ENCODE measurements around the gene SMKR1. TPM values are rescaled to one million over a fixed set of nuclear protein-coding genes. Genes with fewer than 3 reads are reported as not detected.
A peak's percentile ranks its signal among the peaks of the same experiment; 100 is the strongest.
"Not testable (repeated sequence)": the region's sequence is repeated elsewhere in the genome, so short reads cannot be mapped to it uniquely, and the experiment has no call there.

SMKR1 gene
- total RNA-seq, 1 donor from 2014 or later, result not detected

- not testable (repeated sequence) for DNase-seq (ENCODE audit: low spot score)
These were observed 21.0 kb upstream of the SMKR1 start for GRCh38 chr7:129481376-129481775.

- DNase-seq (ENCODE audit: low spot score), result no peak
These were observed 19.6 kb upstream of the SMKR1 start for GRCh38 chr7:129482781-129483180.

GRCh38 chr7:129489491-129489890 lies 12.8 kb upstream of the SMKR1 start:
- DNase-seq (ENCODE audit: low spot score), result no peak

- DNase-seq (ENCODE audit: low spot score), result no peak
These were observed 9.9 kb upstream of the SMKR1 start for GRCh38 chr7:129492391-129492790.

GRCh38 chr7:129493555-129493954 lies 8.8 kb upstream of the SMKR1 start:
- DNase-seq (ENCODE audit: low spot score), result no peak

GRCh38 chr7:129494041-129494440 lies 8.3 kb upstream of the SMKR1 start:
- no peak for DNase-seq (ENCODE audit: low spot score)

- DNase-seq (ENCODE audit: low spot score), result no peak
These were observed 6.3 kb upstream of the SMKR1 start for GRCh38 chr7:129495987-129496386.

- DNase-seq (ENCODE audit: low spot score), result no peak
These were observed 5.7 kb upstream of the SMKR1 start for GRCh38 chr7:129496653-129497052.

GRCh38 chr7:129497156-129497555 lies 5.2 kb upstream of the SMKR1 start:
- peak; percentile 55 for DNase-seq (ENCODE audit: low spot score)

- DNase-seq (ENCODE audit: low spot score), result peak; percentile 71
These were observed 4.3 kb upstream of the SMKR1 start for GRCh38 chr7:129498021-129498420.

- no peak for DNase-seq (ENCODE audit: low spot score)
These were observed 2.3 kb upstream of the SMKR1 start for GRCh38 chr7:129499999-129500398.

GRCh38 chr7:129502708-129503685 lies 666 bp downstream of the SMKR1 start:
- peak; percentile 83 for DNase-seq (ENCODE audit: low spot score)

GRCh38 chr7:129503725-129504124 lies 1.4 kb downstream of the SMKR1 start:
- peak; percentile 62 for DNase-seq (ENCODE audit: low spot score)

GRCh38 chr7:129512192-129512591 lies 9.9 kb downstream of the SMKR1 start:
- peak; percentile 86 for DNase-seq (ENCODE audit: low spot score)

- peak; percentile 83 for DNase-seq (ENCODE audit: low spot score)
These were observed 11.2 kb downstream of the SMKR1 start for GRCh38 chr7:129513546-129513945.

GRCh38 chr7:129514683-129515082 lies 12.4 kb downstream of the SMKR1 start:
- no peak for DNase-seq (ENCODE audit: low spot score)

- DNase-seq (ENCODE audit: low spot score), result no peak
These were observed 13.1 kb downstream of the SMKR1 start for GRCh38 chr7:129515381-129515780.

- DNase-seq (ENCODE audit: low spot score), result no peak
These were observed 15.6 kb downstream of the SMKR1 start for GRCh38 chr7:129517931-129518330.

GRCh38 chr7:129519464-129519863 lies 17.1 kb downstream of the SMKR1 start:
- no peak for DNase-seq (ENCODE audit: low spot score)

- DNase-seq (ENCODE audit: low spot score), result no peak
These were observed 20.0 kb downstream of the SMKR1 start for GRCh38 chr7:129522088-129522970.

- DNase-seq (ENCODE audit: low spot score), result no peak
These were observed 20.6 kb downstream of the SMKR1 start for GRCh38 chr7:129522971-129523340.

GRCh38 chr7:129523924-129524323 lies 21.6 kb downstream of the SMKR1 start:
- DNase-seq (ENCODE audit: low spot score), result no peak

Measured in mesenteric fat pad (tissue), 1 donor.